GM12892 (cell line): ENCODE measurements around the gene RPL7L1.

ENCODE experiments used
- POLR2A ChIP-seq: IDR thresholded peaks from 2 replicates; pipeline ENCODE4 v1.6.1; 2011; ENCODE audit warnings: low read depth, low read length, control low read depth
- POLR2AphosphoS5 ChIP-seq: IDR thresholded peaks from 2 replicates; pipeline ENCODE4 v1.6.1; 2011; ENCODE audit warnings: low read depth, low read length, control low read depth
- TAF1 ChIP-seq: IDR thresholded peaks from 2 replicates; pipeline ENCODE4 v1.6.1; 2011; ENCODE audit warnings: low read depth, mild to moderate bottlenecking, control low read depth, low read length, borderline replicate concordance

GRCh38 chr6:42848700-42849099 is 30.7 kb upstream of the RPL7L1 start:
- TF ChIP-seq POLR2AphosphoS5 (no peak), POLR2A (no peak), TAF1 (no peak)
